Measurements from ENCODE around the gene MAN1A1.

MAN1A1 gene

GRCh38 chr6:119204719-119205118 lies 144.8 kb downstream of the MAN1A1 start:
- Histone ChIP-seq H3K27me3 (no peaks in the 10 kb centered on the region), H3K9me3 (no peaks in the 10 kb centered on the region), H3K4me1 (no peaks in the 10 kb centered on the region), H3K4me3 (no peak overlapping the region), H3K27ac (no peak overlapping the region), H3K36me3 (peaks cover 25 to 31% (median 28%) of the 10 kb centered on the region in 3 donors)
- no peak for TF ChIP-seq CTCF (IDR thresholded peaks at IDR 0.05)
- intact Hi-C loops (cut with DNase I; ENCODE audit: low total_unique reads): no loop called here
- no peak for DNase-seq

- no peak overlapping the region for H3K27ac ChIP-seq
- DNase-seq: no peak
- intact Hi-C loops (cut with DNase I; ENCODE audit: low total_unique reads): no loop called here
- peaks cover 25 to 37% (median 34%) of the 10 kb centered on the region in 3 donors for H3K36me3 ChIP-seq
- H3K4me1 ChIP-seq: peaks cover 0 to 4% (median 0%) of the 10 kb centered on the region in 4 donors
- no peaks in the 10 kb centered on the region for H3K27me3 ChIP-seq
- no peak overlapping the region for H3K4me3 ChIP-seq
- H3K9me3 ChIP-seq: no peaks in the 10 kb centered on the region
- no peak for TF ChIP-seq CTCF (IDR thresholded peaks at IDR 0.05)
These were observed 148.1 kb downstream of the MAN1A1 start for GRCh38 chr6:119201480-119201879.

GRCh38 chr6:119200512-119201175 lies 148.9 kb downstream of the MAN1A1 start:
- no peaks in the 10 kb centered on the region for H3K9me3 ChIP-seq
- no peak for DNase-seq
- peaks cover 0 to 4% (median 0%) of the 10 kb centered on the region in 4 donors for H3K4me1 ChIP-seq
- no peaks in the 10 kb centered on the region for H3K27me3 ChIP-seq
- intact Hi-C loops (cut with DNase I; ENCODE audit: low total_unique reads): no loop called here
- no peak for TF ChIP-seq CTCF (IDR thresholded peaks at IDR 0.05)
- H3K36me3 ChIP-seq: peaks cover 25 to 43% (median 37%) of the 10 kb centered on the region in 3 donors
- H3K27ac ChIP-seq: no peak overlapping the region
- H3K4me3 ChIP-seq: no peak overlapping the region

GRCh38 chr6:119197271-119197670 lies 152.3 kb downstream of the MAN1A1 start:
- Histone ChIP-seq H3K36me3 (peaks cover 10 to 43% (median 20%) of the 10 kb centered on the region in 3 donors), H3K27ac (no peak overlapping the region), H3K4me1 (peaks cover 0 to 4% (median 0%) of the 10 kb centered on the region in 4 donors), H3K9me3 (no peaks in the 10 kb centered on the region), H3K4me3 (no peak overlapping the region), H3K27me3 (no peaks in the 10 kb centered on the region)
- no peak for TF ChIP-seq CTCF (IDR thresholded peaks at IDR 0.05)
- intact Hi-C loops (cut with DNase I; ENCODE audit: low total_unique reads): no loop called here
- DNase-seq: no peak

- DNase-seq: no peak
- H3K9me3 ChIP-seq: no peaks in the 10 kb centered on the region
- intact Hi-C loops (cut with DNase I; ENCODE audit: low total_unique reads): no loop called here
- peaks cover 14 to 48% (median 18%) of the 10 kb centered on the region in 3 donors for H3K36me3 ChIP-seq
- H3K4me1 ChIP-seq: peaks cover 0 to 4% (median 0%) of the 10 kb centered on the region in 4 donors
- no peak overlapping the region for H3K4me3 ChIP-seq
- no peaks in the 10 kb centered on the region for H3K27me3 ChIP-seq
- no peak for TF ChIP-seq CTCF (IDR thresholded peaks at IDR 0.05)
- H3K27ac ChIP-seq: no peak overlapping the region
These were observed 152.8 kb downstream of the MAN1A1 start for GRCh38 chr6:119196715-119197114.
